Inflammatory macrophage treated with lipopolysaccharide for 1 hour (primary cell): Measurements from ENCODE around the gene ZSWIM2.
"Not testable (repeated sequence)": the region's sequence is repeated elsewhere in the genome, so short reads cannot be mapped to it uniquely, and the experiment has no call there.

ENCODE experiments used
- DNase-seq, 2 donors: peaks; one replicate each; pipeline ENCODE4 v3.0.0-alpha.2; 2020 to 2022

ZSWIM2 gene

DNA sequence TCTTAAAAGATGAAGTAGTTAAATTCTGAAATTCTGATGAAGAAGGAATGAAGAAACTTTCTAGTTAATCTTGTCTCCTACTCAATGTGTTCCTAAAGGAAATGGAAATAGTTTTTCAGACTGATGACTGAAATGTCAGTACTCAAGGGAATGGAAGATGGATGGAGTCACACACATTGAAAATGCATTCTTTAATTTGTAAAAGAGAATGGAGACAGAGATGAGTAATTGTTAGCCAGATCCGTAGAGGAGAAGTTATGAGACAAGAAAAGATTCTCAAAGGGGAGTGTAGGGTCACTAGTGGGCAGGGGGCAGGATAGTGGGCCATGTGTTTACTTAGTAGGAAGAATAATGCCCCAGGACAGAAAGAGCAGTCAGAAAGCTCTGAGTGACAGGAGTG lies 13.3 kb downstream of the ZSWIM2 start:
- no peak for DNase-seq

DNA sequence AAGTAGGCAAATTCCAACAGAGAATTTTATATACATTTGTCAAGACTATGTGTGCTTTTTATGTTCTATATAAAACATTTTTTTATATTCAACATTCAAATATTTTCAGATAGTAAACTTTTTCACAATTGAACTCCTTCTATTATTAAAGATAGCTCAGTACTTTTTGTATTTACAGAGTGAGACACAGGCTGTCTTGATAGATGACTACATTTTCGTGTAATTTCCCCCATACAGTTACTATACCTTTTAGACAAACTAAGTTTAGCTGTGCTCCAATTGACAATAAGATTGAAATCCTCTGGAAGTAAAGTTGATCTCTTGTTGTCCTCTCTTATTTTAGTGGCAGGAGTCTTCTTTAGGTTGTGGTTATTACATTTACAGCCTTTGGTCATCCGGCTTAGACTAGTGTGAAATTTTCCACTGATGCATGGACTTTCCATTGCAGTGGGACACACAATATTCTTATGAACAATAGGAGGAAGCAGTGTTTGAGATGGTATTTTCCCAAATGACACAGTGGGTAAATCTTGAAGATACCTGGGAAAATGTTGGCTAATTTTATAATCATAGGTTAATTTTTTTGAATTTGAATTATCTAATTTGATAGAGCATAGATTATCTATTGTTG lies 21.0 kb downstream of the ZSWIM2 start:
- no peak for DNase-seq

DNA sequence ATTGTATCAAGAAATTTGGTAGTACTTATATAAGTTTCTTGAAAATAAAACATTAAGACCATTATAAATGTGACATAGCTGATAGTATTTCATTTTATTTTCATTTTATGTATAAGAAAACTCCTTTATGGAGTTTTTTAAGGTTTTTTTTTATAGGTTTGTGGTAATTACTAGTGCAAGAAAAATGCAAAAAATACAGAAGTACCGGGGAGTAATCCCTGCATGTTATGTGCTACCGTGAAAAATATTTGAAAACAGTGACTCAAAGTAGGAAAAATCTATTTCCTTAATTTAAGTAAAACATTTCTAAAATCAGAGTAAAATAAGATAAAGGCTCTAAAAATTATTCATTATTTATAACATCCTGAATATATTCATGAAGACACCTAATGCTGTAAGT lies 21.6 kb downstream of the ZSWIM2 start:
- DNase-seq: no peak

DNA sequence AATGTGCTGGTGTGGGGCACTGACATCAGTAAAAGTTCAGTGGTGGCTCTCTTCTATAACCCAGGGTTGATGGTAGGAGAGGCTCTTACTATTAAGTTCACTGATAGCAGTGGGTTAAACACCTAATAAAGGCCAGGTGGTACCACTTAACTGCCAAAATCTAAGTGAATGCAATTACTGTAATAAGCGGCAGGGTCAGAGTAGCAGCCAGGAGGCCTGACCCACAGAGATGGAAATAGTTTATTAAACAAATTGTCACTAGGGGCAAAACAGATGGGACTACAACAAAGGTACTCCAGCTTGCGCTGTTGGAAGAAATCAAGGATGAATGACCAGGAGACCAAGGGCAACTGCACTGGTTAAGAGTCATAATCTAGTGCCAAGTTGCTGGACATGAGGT lies 26.6 kb downstream of the ZSWIM2 start:
- DNase-seq: no peak

DNA sequence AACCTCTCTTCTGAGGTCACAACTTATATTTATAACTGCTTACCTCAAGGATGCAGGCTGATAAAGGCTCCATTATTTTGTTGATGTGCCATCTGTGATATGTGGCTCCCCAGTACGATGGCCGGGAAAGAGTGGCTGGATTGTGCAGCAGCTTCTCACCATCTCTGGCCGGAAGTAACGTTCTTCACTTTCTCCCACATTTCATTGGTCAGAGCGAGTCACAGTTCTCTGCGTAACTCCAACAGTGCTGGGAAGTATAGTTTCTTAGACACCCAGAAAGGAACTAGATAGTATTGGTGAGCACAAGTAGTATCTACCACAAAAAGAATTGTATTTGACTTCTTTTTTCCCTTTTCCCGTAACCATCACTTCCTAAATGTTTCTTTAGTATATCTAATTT lies 28.7 kb downstream of the ZSWIM2 start:
- DNase-seq: no peak

DNA sequence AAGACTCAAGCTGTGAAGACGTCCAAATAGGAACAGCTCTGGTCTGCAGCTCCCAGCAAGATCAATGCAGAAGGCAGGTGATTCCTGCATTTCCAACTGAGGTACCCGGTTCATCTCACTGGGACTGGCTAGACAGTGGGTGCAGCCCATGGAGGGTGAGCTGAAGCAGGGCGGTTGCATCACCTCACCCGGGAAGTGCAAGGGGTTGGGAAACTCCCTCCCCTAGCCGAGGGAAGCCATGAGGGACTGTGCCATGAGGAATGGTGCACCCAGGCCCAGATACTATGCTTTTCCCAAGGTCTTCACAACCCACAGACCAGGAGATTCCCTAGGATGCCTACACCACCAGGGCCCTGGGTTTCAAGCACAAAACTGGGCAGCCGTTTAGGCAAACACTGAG lies 37.2 kb downstream of the ZSWIM2 start:
- not testable (repeated sequence) for DNase-seq

DNA sequence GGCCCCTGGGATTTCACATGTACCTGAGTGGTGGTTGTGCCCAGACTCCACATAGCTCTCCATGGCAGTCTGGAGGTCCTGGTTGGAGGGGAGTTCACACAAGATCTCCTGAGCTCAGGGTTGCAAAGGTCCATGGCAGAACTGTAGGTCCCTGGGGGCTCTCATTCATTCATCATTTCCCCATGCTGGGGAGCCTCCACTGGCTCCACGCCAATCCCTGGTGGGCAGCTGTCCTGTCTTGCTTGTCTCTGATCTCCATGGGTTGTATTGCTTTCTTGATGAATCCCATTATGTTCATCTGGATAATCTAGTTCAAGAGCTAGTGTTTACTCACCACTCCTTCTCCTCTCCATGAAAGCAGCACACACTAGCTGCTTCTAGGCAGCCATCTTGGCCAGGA lies 42.4 kb downstream of the ZSWIM2 start:
- no peak for DNase-seq

DNA sequence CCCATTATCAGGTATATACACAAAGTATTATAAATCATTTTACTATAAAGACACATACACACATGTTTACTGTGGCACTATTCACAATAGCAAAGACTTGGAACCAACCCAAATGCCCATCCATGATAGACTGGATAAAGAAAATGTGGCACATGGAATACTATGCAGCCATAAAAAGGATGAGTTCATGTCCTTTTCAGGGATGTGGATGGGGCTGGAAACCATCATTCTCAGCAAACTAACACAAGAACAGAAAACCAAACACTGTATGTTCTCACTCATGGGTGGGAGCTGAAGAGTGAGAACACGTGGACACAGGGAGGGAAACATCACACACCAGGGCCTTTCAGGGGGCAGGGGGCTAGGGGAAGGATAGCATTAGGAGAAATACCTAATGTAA lies 50.4 kb downstream of the ZSWIM2 start:
- DNase-seq: not testable (repeated sequence)

DNA sequence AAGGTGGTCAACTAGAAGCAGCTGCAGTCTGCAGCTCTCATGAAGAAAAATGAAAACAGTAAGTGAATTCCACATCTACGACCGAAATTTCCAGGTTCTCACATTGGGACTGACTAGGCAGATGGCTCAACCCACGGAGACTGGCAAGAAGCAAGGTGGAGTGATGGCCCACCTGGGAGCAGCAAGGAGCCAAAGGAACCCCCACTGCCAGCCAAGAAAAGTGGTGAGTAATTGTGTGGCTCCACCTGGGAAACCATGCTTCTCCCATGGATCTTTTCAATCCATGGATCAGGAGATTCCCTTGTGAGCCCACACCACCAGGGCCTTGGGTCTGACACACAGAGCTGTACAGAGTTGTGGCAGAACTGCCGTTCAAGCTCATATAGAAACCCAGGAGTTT lies 64.0 kb downstream of the ZSWIM2 start:
- DNase-seq: no peak

DNA sequence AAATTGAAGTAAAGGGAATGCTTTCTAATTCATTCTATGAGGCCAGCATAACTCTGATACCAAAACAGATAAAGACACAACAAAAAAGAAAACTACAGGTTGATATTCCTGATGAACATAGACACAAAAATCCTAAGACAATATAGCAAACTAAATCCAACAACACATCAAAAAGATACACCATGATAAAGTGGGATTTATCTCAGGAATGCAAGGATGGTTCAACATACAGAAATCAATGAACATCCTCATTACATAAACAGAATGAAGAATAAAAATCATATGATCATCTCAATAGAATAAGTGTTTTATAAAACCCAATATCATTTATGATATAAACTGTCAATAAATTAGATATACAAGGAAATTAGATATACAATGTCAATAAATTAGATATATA lies 65.7 kb downstream of the ZSWIM2 start:
- DNase-seq: no peak

DNA sequence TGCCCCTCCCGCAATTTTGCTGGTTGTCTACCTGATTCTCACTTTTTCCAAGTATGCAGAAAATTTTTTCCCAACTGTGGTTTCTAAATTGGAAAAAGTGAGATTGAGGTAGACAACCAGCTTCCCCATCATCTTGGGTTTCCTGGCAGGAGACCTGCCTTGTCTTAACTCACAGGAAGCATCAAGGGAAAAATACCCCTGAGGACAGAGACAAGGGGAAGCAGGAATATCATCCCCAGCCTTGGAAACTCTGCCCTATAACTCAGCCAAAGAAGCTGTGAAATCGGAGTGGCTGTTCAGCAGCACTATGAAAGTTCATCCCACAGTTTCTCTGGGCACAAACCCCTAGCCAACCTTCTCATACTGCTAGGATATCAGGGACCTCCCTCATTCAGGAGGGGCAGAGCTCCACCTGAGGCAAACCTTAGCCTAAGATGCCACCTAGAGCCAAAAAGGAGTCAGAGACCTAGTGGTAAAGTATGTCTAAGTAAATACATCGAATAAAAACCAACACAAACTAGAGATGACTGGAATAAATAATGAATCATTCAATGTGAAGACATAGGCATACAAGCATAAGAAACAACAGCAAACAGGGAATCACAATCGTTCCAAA lies 68.2 kb downstream of the ZSWIM2 start:
- no peak for DNase-seq
